Natural killer cell (primary cell): Measurements from ENCODE around the gene COL5A2. TPM values are rescaled to one million over a fixed set of nuclear protein-coding genes. Genes with fewer than 3 reads are reported as not detected.

ENCODE experiments used
- ATAC-seq, 3 donors: fragments of 150-1000 bp in 2 of 3; fragments of 200-7000 bp in 1 of 3; cut with Tn5 transposase; 1 replicate in 1 of 3; 2 replicates in 2 of 3; pipeline ENCODE4 v1.10.0; 2021; ENCODE audit warnings: mild to moderate bottlenecking in 2 of 3, moderate library complexity in 2 of 3
- DNase-seq, 2 donors: peaks; one replicate each; pipeline versions ENCODE4 v3.0.0 to v3.0.0-alpha.2; 2013 to 2021; ENCODE audit warnings: mixed read lengths in 1 of 2
- H3K27ac ChIP-seq: one replicate; pipeline ENCODE4 v1.5.1; 2013; ENCODE audit warnings: mild to moderate bottlenecking, low read length
- H3K27me3 ChIP-seq: one replicate; pipeline ENCODE4 v1.6.1; 2013; ENCODE audit warnings: low read length; ENCODE audit not compliant: control insufficient read depth, insufficient read depth
- H3K36me3 ChIP-seq: one replicate; pipeline ENCODE4 v1.6.1; 2013; ENCODE audit warnings: low read length; ENCODE audit not compliant: control insufficient read depth, insufficient read depth
- H3K4me1 ChIP-seq: one replicate; pipeline ENCODE4 v1.6.1; 2013; ENCODE audit warnings: low read length; ENCODE audit not compliant: control insufficient read depth, insufficient read depth
- H3K4me3 ChIP-seq: one replicate; pipeline ENCODE4 v1.5.1; 2013; ENCODE audit warnings: low read length
- H3K9me3 ChIP-seq: one replicate; pipeline ENCODE4 v1.6.1; 2013; ENCODE audit warnings: low read length; ENCODE audit not compliant: control insufficient read depth, insufficient read depth
- H3K27ac Mint-ChIP-seq, 2 donors: one replicate each; pipeline ENCODE4 v1.8.0; 2022; ENCODE audit warnings: mild to moderate bottlenecking in 2 of 2, mixed read lengths in 2 of 2, moderate library complexity in 1 of 2
- H3K27me3 Mint-ChIP-seq, 2 donors: one replicate each; pipeline ENCODE4 v1.8.0; 2022; ENCODE audit warnings: low read depth in 2 of 2, mixed read lengths in 2 of 2
- H3K36me3 Mint-ChIP-seq: one replicate; pipeline ENCODE4 v1.8.0; 2022; ENCODE audit warnings: mixed read lengths
- H3K4me1 Mint-ChIP-seq, 2 donors: one replicate each; pipeline ENCODE4 v1.8.0; 2022; ENCODE audit warnings: mixed read lengths in 2 of 2
- H3K4me3 Mint-ChIP-seq: one replicate; pipeline ENCODE4 v1.8.0; 2022; ENCODE audit warnings: mild to moderate bottlenecking, moderate library complexity, mixed read lengths
- H3K9me3 Mint-ChIP-seq, 2 donors: one replicate each; pipeline ENCODE4 v1.8.0; 2022; ENCODE audit warnings: mixed read lengths in 2 of 2
- CTCF ChIP-seq: fragments of 200-600 bp; IDR thresholded peaks from one replicate; pipeline ENCODE4 v1.8.0; 2022; ENCODE audit warnings: antibody characterized with exemption
- WGBS: methylation state at CpG from one replicate; pipeline ENCODE4 v1.1.7; 2013; ENCODE audit warnings: missing lambda C conversion rate; ENCODE audit not compliant: insufficient coverage; 5-methylcytosine and 5-hydroxymethylcytosine counted together
- intact Hi-C: fragments of 100-400 bp; cut with micrococcal nuclease; formaldehyde crosslinking; loops from one replicate; pipeline ENCODE4 v1.14.2; 2022
- total RNA-seq, 4 donors: library from RNA; stranded (reverse); fragments of 120-200 nt in 1 of 4; gene quantifications; one replicate each; pipeline versions ENCODE4 v1.2.3 to v1.2.4, GENCODE V29; 2013 to 2022

COL5A2 gene
- total RNA-seq, 3 donors from 2014 or later (not counting 1 experiment from before 2014, with no cell fraction given): 0.38 to 0.68 (median 0.63) TPM

DNA sequence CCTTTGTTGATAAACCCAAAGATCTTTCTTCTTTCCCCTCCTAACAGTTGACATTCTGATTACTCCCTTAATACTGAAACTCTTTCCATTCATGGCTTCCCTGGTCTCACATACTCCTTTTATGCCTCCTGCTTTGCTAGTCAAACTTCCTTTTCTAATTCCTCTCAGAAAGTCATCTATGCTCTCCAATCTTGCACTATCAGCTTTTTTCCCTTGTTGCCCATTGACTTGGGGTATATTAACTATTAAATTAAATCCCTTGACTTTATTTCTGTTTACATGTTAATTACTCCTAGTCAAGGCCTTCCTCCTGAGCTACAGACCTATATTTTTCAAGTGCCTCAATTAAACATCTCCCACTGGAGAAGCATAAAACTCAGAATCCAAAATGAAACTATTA lies 3.6 kb upstream of the COL5A2 start:
- Mint-ChIP-seq H3K4me1 (no peaks in the 10 kb centered on the region), H3K27ac (no peak overlapping the region), H3K36me3 (no peaks in the 10 kb centered on the region), H3K9me3 (peaks cover 4 to 8% of the 10 kb centered on the region in 2 donors), H3K4me3 (no peak overlapping the region), H3K27me3 (peaks cover 5 to 9% of the 10 kb centered on the region in 2 donors)
- no peak overlapping the region for H3K27ac ChIP-seq
- H3K4me3 ChIP-seq: no peak overlapping the region
- no peaks in the 10 kb centered on the region for H3K9me3 ChIP-seq
- no peak for ATAC-seq
- no peaks in the 10 kb centered on the region for H3K4me1 ChIP-seq
- no peaks in the 10 kb centered on the region for H3K36me3 ChIP-seq
- TF ChIP-seq CTCF: no peak
- no peak for DNase-seq
- intact Hi-C loops: no loop called here
- no peaks in the 10 kb centered on the region for H3K27me3 ChIP-seq

DNA sequence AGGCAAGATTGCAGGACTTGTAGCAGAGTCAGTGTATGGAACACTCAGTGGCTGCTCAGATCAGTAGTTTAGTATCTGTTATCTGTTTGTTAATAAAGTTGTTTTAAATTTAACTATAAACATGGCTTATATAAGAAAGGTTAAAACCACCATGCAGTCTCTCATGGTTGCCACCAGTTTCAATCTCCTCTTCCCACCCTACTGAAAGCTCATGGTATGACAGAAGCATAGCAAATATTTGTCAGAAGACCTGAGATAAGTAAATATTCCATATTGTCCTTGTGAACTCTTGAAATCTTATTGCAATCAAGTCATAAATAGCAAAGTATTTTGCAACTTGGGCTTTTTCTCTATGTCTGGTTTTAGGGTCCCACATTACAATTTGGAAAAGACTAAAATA lies 2.1 kb upstream of the COL5A2 start:
- Mint-ChIP-seq H3K27ac (no peak overlapping the region), H3K36me3 (no peaks in the 10 kb centered on the region), H3K9me3 (peaks cover 4 to 8% of the 10 kb centered on the region in 2 donors), H3K4me3 (no peak overlapping the region), H3K27me3 (peaks cover 5 to 9% of the 10 kb centered on the region in 2 donors), H3K4me1 (no peaks in the 10 kb centered on the region)
- no peaks in the 10 kb centered on the region for H3K4me1 ChIP-seq
- ATAC-seq (no peak), DNase-seq (no peak)
- no peaks in the 10 kb centered on the region for H3K27me3 ChIP-seq
- intact Hi-C loops: no loop called here
- no peak overlapping the region for H3K27ac ChIP-seq
- H3K4me3 ChIP-seq: no peak overlapping the region
- no peaks in the 10 kb centered on the region for H3K36me3 ChIP-seq
- no peak for TF ChIP-seq CTCF
- H3K9me3 ChIP-seq: no peaks in the 10 kb centered on the region

GRCh38 chr2:189178726-189179569 lies 613 bp downstream of the COL5A2 start:
- WGBS: 10% methylated on average over 11 of the region's 14 CpGs
- DNase-seq (no peak), ATAC-seq (no peak)
- Histone ChIP-seq H3K36me3 (no peaks in the 10 kb centered on the region), H3K9me3 (no peaks in the 10 kb centered on the region), H3K4me3 (no peak overlapping the region), H3K27ac (no peak overlapping the region), H3K4me1 (no peaks in the 10 kb centered on the region), H3K27me3 (no peaks in the 10 kb centered on the region)
- Mint-ChIP-seq H3K27me3 (peaks cover 5 to 9% of the 10 kb centered on the region in 2 donors), H3K4me1 (no peaks in the 10 kb centered on the region), H3K27ac (no peak overlapping the region), H3K36me3 (no peaks in the 10 kb centered on the region), H3K9me3 (peaks cover 4 to 11% of the 10 kb centered on the region in 2 donors), H3K4me3 (no peak overlapping the region)
- intact Hi-C loops: no loop called here
- TF ChIP-seq CTCF: no peak

GRCh38 chr2:189178054-189178453 lies 1.5 kb downstream of the COL5A2 start:
- Mint-ChIP-seq H3K27me3 (peaks cover 5 to 9% of the 10 kb centered on the region in 2 donors), H3K9me3 (peaks cover 4 to 8% of the 10 kb centered on the region in 2 donors), H3K36me3 (no peaks in the 10 kb centered on the region), H3K27ac (no peak overlapping the region), H3K4me1 (no peaks in the 10 kb centered on the region), H3K4me3 (no peak overlapping the region)
- TF ChIP-seq CTCF: no peak
- 89% methylated on average over 2 of the region's 2 CpGs for WGBS
- Histone ChIP-seq H3K4me3 (no peak overlapping the region), H3K27ac (no peak overlapping the region), H3K27me3 (no peaks in the 10 kb centered on the region), H3K4me1 (no peaks in the 10 kb centered on the region), H3K36me3 (no peaks in the 10 kb centered on the region), H3K9me3 (no peaks in the 10 kb centered on the region)
- intact Hi-C loops: no loop called here
- DNase-seq (no peak), ATAC-seq (no peak)
